Thoracic aorta (tissue), 2 donors: Measurements from ENCODE around the gene ANKRD13C. TPM values are rescaled to one million over a fixed set of nuclear protein-coding genes. Genes with fewer than 3 reads are reported as not detected.
"Not testable (repeated sequence)": the region's sequence is repeated elsewhere in the genome, so short reads cannot be mapped to it uniquely, and the experiment has no call there.

Source experiments
- ATAC-seq: fragments of 150-250 bp; one replicate; pipeline ENCODE4 v1.8.0; 2017; ENCODE audit warnings: low read depth; ENCODE audit not compliant: insufficient number of reproducible peaks, low FRiP score
- DNase-seq: peaks from one replicate; pipeline ENCODE4 v3.0.0-alpha.2; 2020; ENCODE audit warnings: low spot score
- H3K27ac ChIP-seq, 2 donors: fragments of 200-600 bp; sonication (generic); 1 replicate in 1 of 2; 2 replicates in 1 of 2; pipeline ENCODE4 v1.5.1; 2016; ENCODE audit warnings: mild to moderate bottlenecking in 2 of 2, moderate library complexity in 2 of 2
- H3K27me3 ChIP-seq: fragments of 200-600 bp; sonication (generic); replicated peaks from 2 replicates; pipeline ENCODE4 v1.6.0; 2016; ENCODE audit warnings: mild to moderate bottlenecking; ENCODE audit not compliant: insufficient read depth
- H3K36me3 ChIP-seq: fragments of 200-600 bp; sonication (generic); one replicate; pipeline ENCODE4 v1.5.1; 2016
- H3K4me1 ChIP-seq, 2 donors: fragments of 200-600 bp; sonication (generic); 1 replicate in 1 of 2; 2 replicates in 1 of 2; pipeline versions ENCODE4 v1.5.1 to v1.6.0; 2016; ENCODE audit warnings: low read depth in 2 of 2, mild to moderate bottlenecking in 1 of 2; ENCODE audit not compliant: control insufficient read depth in 1 of 2
- H3K4me3 ChIP-seq: fragments of 200-600 bp; sonication (generic); 2 replicates; pipeline ENCODE4 v1.5.1; 2016; ENCODE audit warnings: mild to moderate bottlenecking
- H3K9me3 ChIP-seq: fragments of 200-600 bp; sonication (generic); 2 replicates; pipeline ENCODE4 v1.5.1; 2016
- total RNA-seq, 2 donors: library from RNA; depleted of rRNA; stranded (reverse); fragments of >200 nt; gene quantifications; one replicate each; pipeline versions ENCODE4 v1.1.0 to v1.2.3, GENCODE V29; 2016
- TF ChIP-seq, protein P1 (sequence below): fragments of 200-600 bp; sonication (generic); IDR thresholded peaks from one replicate; pipeline ENCODE4 v1.5.1; 2019; ENCODE audit warnings: antibody characterized with exemption

The ANKRD13C gene
- total RNA-seq, 2 donors from 2014 or later: 19.6 to 34.4 TPM

DNA sequence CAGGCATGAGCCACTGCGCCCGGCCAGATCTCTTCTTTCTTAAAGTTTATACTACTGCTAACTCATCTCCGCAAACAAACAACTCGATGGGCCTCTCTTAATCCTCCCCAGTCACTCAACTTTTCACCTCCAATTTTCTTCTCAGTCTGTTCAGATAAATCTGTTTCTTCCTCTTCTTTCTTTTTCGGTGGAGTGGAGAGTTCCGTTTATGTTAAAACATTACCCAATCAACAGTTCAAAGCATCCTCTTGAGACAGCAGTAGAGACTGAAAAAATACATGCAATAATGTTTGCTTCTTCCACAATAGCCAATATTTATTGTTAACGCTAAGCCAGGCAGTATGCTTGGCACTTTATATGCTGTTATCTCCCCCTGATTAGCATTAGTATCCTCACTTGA is 1.4 kb upstream of the ANKRD13C start:
- ATAC-seq (no peak), DNase-seq (no peak)
- Histone ChIP-seq H3K4me3 (no peak overlapping the region), H3K4me1 (peaks cover 11 to 31% of the 10 kb centered on the region in 2 donors), H3K9me3 (no peaks in the 10 kb centered on the region), H3K27ac (peak overlapping the region in 1 of 2 donors; percentile 78), H3K27me3 (no peaks in the 10 kb centered on the region), H3K36me3 (no peaks in the 10 kb centered on the region)
- TF ChIP-seq, protein P1, sequence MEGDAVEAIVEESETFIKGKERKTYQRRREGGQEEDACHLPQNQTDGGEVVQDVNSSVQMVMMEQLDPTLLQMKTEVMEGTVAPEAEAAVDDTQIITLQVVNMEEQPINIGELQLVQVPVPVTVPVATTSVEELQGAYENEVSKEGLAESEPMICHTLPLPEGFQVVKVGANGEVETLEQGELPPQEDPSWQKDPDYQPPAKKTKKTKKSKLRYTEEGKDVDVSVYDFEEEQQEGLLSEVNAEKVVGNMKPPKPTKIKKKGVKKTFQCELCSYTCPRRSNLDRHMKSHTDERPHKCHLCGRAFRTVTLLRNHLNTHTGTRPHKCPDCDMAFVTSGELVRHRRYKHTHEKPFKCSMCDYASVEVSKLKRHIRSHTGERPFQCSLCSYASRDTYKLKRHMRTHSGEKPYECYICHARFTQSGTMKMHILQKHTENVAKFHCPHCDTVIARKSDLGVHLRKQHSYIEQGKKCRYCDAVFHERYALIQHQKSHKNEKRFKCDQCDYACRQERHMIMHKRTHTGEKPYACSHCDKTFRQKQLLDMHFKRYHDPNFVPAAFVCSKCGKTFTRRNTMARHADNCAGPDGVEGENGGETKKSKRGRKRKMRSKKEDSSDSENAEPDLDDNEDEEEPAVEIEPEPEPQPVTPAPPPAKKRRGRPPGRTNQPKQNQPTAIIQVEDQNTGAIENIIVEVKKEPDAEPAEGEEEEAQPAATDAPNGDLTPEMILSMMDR: no peak

- TF ChIP-seq, protein P1: no peak
- H3K4me3 ChIP-seq: peak overlapping the region; percentile 78
Observed at GRCh38 chr1:70355111-70355407, 537 bp upstream of the ANKRD13C start.

DNA sequence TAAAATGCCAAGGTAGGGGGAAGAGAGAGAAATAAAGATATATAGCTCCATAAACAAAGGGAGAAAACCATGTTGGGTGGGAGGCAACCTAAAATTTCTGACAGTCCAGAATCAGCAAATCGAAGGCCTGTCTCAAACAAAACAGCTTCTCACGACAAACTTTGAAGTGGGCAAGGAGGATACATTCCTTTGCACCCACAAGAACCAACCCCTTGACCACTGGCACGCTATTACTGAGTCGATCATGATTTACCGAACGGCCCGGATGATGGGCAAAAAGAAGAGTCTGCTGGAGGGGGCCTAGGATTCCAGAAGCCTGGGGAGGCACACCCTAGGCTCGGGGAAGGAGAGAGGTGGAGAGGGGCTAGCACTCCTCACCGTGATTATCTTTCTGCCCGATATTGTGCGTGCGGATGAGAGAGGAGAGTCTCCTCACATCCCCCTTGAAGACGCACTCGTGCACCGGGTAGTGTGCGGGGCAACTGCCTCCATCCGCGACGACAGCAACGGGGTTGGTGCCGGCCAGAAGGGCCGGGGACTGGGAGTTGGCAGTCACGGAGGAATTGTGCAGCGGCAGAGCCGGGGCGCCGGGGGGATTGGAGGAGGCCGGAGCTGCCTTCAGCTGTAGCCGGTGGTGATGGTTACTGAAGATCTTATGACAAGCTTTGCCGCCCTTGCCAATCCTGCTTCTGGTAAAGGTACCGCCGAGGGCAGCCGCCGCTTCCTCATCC is 756 bp downstream of the ANKRD13C start:
- peak; percentile 38 for ATAC-seq

More at GRCh38 chr1:70355111-70355407, 537 bp upstream of the ANKRD13C start:
- ATAC-seq (no peak), DNase-seq (no peak)
- peak overlapping the region; percentile 78 to 95 for H3K27ac ChIP-seq
- peaks cover 15 to 35% of the 10 kb centered on the region in 2 donors for H3K4me1 ChIP-seq
- no peaks in the 10 kb centered on the region for H3K27me3 ChIP-seq
- no peaks in the 10 kb centered on the region for H3K36me3 ChIP-seq
- no peaks in the 10 kb centered on the region for H3K9me3 ChIP-seq

DNA sequence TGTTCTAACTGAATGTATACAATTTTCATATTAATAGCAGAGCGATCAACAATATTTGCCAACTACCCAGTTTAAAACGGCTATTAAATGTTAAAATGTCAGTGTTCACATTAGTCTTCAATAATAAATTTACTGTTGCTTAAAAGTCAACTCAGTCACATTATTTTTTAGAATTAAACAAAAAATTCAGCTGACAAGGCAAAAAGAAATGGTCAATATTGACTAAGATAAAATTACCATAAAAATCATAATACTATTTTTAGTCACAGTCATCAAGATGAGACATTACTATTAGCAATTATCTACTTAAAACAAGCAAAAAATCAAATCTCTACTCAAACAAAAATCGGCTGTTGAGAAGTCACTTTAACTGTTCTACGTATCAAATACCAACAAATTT is 1.5 kb downstream of the ANKRD13C start:
- no peaks in the 10 kb centered on the region for H3K9me3 ChIP-seq

More for the DNA sequence above, 756 bp downstream of the ANKRD13C start:
- no peak for DNase-seq
- peak overlapping the region; percentile 78 for H3K4me3 ChIP-seq
- no peaks in the 10 kb centered on the region for H3K27me3 ChIP-seq
- no peaks in the 10 kb centered on the region for H3K9me3 ChIP-seq
- no peaks in the 10 kb centered on the region for H3K36me3 ChIP-seq
- peak overlapping the region; percentile 78 to 95 for H3K27ac ChIP-seq
- peaks cover 15 to 47% of the 10 kb centered on the region in 2 donors for H3K4me1 ChIP-seq
- TF ChIP-seq, protein P1: no peak

DNA sequence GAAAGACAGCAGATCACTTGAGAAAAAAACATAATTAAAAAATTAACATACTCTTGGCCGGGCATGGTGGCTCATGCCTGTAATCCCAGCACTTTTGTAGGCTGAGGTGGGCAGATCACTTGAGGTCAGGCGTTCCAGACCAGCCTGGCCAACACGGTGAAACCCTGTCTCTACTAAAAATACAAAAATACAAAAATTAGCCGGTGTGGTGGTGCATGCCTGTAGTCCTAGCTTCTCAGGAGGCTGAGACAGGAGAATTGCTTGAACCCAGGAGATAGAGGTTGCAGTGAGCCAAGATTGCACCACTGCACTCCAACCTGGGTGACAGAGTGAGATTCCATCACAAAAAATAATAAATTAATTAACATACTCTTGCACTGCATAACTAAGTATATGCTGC is 4.7 kb downstream of the ANKRD13C start:
- H3K27ac ChIP-seq, H3K36me3 ChIP-seq, H3K9me3 ChIP-seq, DNase-seq, H3K27me3 ChIP-seq, H3K4me3 ChIP-seq, ATAC-seq: not testable (repeated sequence)
- H3K4me1 ChIP-seq: peaks cover 17 to 38% of the 10 kb centered on the region in 2 donors

More for the DNA sequence above, 1.5 kb downstream of the ANKRD13C start:
- no peak for ATAC-seq
- no peak for DNase-seq
- H3K4me1 ChIP-seq: peaks cover 17 to 50% of the 10 kb centered on the region in 2 donors
- no peaks in the 10 kb centered on the region for H3K27me3 ChIP-seq
- no peaks in the 10 kb centered on the region for H3K36me3 ChIP-seq
- H3K27ac ChIP-seq: no peak overlapping the region
- TF ChIP-seq, protein P1: no peak
- peak overlapping the region; percentile 78 for H3K4me3 ChIP-seq
